Activated CD4-positive, CD25-positive, alpha-beta regulatory T cell treated with anti-CD3 and anti-CD28 coated beads, Interleukin-2, amount 50 U/mL, for 16 hours (primary cell): ENCODE data around the gene CPED1.
"Not testable (repeated sequence)": the region's sequence is repeated elsewhere in the genome, so short reads cannot be mapped to it uniquely, and the experiment has no call there.

Experiments used
- DNase-seq: peaks from one replicate; pipeline ENCODE4 v3.0.0-alpha.2; 2020; ENCODE audit warnings: low read depth, low spot score

The CPED1 gene

DNA sequence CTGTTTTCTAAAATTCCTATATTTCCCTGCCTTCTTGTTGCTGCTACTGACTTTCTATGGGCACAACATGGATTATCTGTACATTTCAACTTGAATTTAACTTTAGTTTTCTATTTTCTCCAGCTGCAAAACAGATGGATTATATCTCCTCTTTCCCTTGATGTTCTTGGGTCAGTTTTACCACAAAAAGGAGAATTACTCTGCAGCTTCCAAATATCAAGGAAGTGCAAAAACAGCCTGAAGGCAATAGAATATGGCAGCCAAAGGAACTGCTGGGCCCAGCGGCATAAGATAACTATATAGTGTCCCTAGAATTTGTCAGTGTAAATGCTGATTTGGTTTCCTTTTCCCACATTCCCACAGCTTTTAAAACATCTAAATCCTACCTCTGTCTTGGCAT, 29.1 kb downstream of the CPED1 start:
- DNase-seq, result no peak

DNA sequence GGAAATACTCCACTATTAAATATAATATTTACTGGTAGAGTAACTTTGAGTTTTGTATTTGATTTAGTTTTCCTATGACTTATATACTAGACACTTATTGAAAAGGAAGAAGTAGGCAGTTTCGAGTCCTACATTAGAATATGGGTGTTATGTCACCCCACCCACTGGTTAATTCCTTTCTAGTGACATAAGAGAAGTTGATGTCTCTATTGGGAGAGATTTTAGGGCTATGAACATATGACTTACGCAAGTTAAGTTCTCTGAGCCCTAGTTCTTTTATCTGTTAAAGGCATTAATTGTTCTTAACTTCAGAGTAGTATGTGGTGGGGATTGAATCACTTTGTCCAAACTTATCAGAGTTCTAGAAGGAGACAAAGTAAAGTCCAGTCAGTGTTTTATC, 30.5 kb downstream of the CPED1 start:
- no peak for DNase-seq

DNA sequence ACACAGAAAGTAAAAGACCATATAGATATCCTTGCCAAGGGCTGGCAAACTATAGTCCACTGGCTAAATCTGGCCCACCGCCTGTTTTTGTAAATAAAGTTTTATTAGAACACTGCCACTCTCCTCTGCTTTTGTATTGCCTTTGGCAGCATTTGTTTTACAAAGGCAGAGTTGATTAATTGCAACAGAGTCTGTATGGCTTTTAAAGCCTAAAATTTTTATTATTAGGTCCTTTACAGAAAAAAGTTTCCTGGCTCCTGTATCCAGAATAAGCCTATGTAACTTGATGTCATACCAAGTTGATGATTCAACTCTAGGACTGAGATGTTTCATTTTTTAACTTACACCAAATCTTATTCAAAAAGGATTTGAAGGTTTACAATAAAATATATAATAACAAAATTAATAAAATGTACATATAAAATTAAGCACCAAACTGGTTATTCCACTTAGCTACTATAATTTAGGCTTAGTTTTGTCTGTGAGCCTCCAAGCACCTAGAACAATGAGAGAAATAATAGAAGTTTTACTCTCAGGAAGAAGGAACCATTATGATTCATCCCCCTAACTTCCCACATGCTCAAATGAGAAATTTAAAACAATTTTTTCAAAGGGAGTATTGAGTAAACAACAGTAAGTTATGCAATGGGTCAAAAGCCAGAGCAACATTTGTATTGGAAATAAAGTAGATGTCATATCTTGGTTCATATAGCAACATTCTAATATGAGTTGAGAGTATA, 31.9 kb downstream of the CPED1 start:
- DNase-seq, result no peak

GRCh38 chr7:121020989-121021969, 32.8 kb downstream of the CPED1 start:
- DNase-seq, result no peak

DNA sequence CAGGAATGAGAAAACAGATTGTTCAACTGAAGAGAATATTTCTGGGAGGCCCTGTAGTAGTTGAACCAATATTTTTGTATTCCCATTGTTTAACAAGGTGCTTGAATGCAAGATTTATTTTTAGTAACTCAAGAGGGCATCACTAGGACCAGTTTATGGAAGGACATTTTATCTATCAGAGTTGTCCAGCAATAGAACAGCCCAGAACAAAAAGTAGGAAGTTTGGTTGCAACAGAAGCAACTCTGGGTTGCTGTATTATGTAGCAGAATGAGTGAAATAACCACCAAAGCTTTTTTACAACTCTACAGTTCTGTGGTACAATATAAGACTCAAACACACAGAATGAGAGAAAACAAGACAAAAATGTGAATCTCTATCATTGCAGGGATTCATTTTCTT, 34.7 kb downstream of the CPED1 start:
- no peak for DNase-seq

GRCh38 chr7:121023683-121024511, 35.4 kb downstream of the CPED1 start:
- no peak for DNase-seq

DNA sequence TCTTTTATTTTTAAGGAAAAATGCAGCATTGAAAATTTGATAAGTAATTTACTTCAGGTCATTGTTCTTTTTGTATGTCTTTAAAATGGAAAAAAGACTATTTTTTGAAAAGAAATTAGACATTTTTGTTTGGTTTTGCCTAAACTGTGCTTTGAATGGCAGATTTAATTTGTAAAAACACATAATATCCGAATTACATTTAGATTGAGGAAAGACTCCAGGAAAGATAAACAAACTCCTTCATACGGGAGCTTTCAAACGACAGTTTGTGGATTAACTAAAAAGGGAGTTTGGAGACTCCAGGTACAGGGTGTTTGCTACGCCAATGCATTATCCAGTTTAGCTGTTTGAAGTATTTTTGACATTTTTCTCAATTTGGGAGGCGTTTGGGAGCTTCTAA, 36.1 kb downstream of the CPED1 start:
- no peak for DNase-seq

DNA sequence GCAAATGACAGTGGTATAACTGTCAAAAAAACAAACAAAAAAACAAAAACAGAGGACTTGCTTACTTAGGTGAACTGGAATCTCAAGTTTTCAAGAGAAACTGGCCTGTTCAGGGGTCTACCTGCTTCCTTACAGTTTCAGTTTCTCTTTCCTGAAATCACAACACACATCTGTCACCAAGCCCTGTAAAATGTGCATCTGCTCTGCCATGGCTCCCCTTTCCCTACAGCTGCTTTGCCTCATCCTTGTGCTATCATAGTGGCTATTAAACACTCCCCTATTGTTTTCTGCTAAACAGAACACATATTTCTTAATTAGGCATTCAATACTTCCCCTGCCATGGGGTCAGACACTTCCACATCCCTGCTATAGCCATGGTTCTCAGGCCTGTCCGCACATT, 37.6 kb downstream of the CPED1 start:
- no peak for DNase-seq

DNA sequence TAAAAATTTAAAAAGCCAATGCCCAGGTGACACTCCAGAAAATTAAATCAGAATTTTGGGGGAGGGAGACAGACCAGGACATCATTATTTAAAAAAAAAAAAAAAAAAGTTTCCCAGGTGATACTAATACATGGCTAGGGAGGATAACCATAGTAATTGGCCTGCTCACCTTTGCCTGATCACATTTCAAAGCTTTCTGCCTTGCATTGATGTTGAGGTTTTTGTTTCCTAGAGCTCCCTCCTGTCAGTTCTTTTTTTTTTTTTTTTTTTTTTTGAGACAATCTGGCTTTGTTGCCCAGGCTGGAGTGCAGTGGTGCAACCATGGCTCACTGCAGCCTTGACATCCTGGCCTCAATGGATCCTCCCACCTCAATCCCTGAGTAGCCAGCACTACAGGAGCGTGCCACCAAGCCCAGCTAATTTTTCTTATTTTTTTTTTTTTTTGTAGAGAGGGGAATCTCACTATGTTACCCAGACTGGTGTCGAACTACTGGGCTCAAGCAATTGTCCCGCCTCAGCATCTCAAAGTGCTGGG, 38.1 kb downstream of the CPED1 start:
- no peak for DNase-seq

DNA sequence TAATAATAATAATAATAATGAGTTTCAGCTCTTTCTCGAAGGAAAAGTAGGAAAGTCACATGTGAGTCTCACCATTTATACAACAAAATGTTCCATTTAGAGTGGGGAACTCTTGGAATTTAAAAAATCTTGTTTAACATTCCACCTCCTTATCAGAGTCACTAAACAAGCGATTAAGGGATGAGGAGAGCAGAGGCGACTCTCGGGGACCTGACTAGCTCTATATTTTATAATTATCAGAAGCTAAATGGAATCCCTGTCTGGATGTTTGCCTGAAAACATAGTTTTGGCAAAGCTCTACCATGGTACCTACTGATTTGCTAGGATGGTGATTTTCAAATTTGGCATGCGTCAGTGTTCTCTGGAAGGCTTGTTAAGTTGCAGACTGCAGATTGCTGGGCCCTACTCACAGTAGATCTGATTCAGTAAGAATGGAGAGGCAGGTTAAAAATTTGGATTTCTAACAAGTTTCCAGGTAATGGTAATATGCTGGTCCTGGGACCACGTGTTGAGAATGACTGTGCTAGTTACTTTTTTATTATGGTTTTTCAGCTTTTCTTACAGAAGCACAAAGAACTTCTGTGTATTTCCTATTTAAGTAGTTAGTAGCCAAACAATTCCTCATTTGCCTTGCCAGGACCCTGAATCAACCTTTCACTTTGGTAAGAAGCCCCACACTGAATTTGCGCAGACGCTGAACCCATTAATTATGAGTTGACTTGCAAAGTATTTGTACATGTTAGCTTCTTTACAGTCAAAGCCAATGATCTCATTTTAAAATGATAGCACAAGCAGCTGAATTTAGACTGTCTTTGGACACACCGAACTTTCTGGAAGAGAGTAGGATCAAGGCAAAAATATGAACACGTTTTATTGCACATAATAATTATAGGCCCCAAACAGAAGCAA, 39.5 kb downstream of the CPED1 start:
- DNase-seq, result no peak

DNA sequence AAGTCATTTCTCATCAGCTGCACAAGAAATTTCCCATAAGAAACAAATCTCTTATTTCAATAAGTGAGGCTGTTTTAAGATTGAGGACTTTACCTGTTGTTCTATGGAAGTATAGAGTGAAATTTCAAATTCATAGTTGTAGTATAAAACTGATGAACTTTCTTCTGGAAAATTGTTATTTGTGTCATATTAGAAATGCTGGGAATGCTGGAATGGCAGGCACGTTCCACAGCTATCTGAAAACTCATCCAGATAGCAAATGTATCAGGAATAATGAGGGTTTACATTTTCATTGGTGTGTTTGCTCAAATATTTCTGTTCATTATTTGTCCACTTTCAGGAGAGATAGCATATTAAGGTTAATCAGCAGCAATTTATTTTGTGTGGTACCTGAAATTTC, 40.8 kb downstream of the CPED1 start:
- DNase-seq, result no peak

GRCh38 chr7:121030308-121030707, 41.8 kb downstream of the CPED1 start:
- DNase-seq, result no peak

- no peak for DNase-seq
Observed at GRCh38 chr7:121032645-121033460, 44.3 kb downstream of the CPED1 start.

DNA sequence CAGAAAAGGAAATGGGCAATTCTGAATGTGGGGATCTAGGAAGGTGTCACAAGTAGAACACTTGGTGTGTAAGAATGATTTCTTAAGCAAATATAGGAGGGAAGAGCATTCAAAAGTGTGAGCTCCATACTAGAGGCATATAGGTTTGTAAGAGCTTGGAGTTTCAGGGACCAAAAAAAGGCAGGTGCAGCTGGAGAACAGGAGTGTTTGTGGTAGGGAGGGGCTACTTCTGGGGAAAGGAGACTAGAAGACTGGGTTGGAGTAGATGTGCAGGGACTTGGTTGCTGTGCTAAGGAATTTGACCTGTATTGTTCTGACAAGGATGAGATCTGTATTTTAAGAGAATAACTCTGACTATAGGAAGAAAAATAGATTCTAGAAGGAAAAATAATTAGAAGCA, 46.4 kb downstream of the CPED1 start:
- no peak for DNase-seq

DNA sequence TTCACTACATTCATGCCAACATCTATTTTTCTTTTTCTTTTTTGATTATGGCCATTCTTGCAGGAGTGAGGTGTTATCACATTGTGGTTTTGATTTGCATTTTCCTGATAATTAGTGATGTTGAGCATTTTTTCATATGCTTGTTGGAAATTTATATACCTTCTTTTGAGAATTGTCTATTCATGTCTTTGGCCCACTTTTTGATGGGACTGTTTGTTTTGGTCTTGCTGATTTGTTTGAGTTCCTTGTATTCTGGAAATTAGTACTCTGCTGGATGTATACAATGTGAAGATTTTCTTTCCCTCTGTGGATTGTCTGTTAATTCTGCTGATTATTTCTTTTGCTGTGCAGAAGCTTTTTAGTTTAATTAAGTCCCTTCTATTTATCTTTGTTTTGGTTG, 48.3 kb downstream of the CPED1 start:
- DNase-seq, result not testable (repeated sequence)

GRCh38 chr7:121037329-121037728, 48.8 kb downstream of the CPED1 start:
- not testable (repeated sequence) for DNase-seq

DNA sequence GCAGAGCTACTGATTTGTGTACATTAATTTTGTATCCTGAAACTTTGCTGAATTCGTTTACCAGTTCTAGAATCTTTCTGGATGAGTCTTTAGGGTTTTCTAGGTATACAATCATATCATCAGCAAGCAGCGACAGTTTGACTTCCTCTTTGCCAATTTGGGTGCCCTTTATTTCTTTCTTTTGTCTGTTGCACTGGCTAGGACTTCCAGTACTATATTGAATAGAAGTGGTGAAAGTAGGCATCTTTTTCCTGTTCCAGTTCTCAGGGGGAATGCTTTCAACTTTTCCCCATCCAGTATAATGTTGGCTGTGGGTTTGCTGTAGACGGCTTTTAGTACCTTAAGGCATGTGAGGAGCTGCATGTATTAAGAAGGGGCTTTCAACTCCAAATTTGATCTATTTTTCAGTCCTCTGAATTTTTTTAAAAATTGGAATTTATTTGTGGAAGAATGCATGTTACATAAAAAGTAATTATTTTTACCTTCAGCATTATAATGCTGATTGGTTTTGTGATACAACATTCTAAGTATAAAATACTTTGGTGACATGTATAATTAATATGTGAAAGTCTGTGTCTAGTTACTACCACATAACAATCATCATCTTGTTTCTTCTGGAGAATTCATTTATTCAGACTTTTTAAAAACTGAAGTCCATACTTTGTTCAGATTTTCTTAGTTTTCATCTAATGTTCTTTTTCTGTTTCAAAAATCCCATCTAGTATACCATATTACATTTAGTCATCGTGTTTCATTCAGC, 49.6 kb downstream of the CPED1 start:
- DNase-seq, result no peak

DNA sequence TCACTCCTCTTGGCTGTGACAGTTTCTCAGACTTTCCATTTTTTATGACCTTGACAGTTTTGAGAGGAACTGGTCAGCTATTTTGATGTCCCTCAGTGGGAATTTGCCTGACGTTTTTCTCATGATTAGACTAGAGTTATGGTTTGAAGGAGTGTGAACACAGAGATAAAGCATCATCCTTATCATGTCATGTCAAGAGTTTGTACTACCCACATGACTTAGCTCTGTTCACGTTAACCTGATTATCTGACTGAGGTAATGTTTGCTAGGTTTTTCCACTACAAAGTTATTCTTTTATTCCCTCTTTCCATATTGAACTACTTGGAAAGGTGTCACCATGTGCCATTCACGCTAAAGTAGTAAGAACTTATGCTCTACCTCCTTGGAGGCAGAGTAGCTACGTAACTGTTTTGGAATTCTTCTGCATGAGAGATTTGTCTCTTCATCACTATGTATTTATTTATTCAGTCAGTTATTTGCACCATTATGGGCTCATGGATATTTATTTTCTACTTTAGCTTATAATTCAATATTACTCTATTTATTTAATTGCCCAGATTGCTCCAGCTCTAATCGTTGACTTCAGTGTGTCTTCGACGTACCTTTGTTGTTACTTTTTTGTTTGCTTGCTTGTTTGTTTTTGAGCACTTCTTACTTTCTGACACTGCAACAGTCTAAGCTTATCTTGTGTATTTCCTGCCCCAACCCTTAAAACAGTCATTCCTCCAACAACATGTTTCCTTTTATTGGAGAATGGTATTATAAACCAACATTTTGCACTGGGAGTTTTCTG, 50.4 kb downstream of the CPED1 start:
- no peak for DNase-seq
